ENCODE measurements around the gene TTLL9. TPM values are rescaled to one million over a fixed set of nuclear protein-coding genes. Genes with fewer than 3 reads are reported as not detected.

Gene TTLL9
- total RNA-seq, 4 donors from 2014 or later = 0.49 to 0.68 TPM; not detected in 2

GRCh38 chr20:31879143-31879987 lies 8.9 kb downstream of the TTLL9 start:
- DNase-seq (ENCODE audit: low spot score in 2 of 2) = peak; percentile 96
- WGBS = 15% methylated on average over 27 of the region's 45 CpGs
- Histone ChIP-seq H3K4me1 (no peaks in the 10 kb centered on the region), H3K27me3 (no peaks in the 10 kb centered on the region), H3K36me3 (no peaks in the 10 kb centered on the region), H3K9me3 (no peaks in the 10 kb centered on the region), H3K4me3 (peak overlapping the region; percentile 51), H3K27ac (peak overlapping the region; percentile 1)
- TF ChIP-seq POLR2A (IDR thresholded peaks at IDR 0.05) (no peak), CTCF (IDR thresholded peaks at IDR 0.05) (no peak), POLR2AphosphoS5 (IDR thresholded peaks at IDR 0.05) (no peak), EP300 (IDR thresholded peaks at IDR 0.05) (no peak)

GRCh38 chr20:31881945-31882344 lies 11.5 kb downstream of the TTLL9 start:
- H3K4me3 ChIP-seq = no peak overlapping the region
- H3K27me3 ChIP-seq = no peaks in the 10 kb centered on the region
- TF ChIP-seq CTCF (IDR thresholded peaks at IDR 0.05) (no peak), POLR2A (IDR thresholded peaks at IDR 0.05) (no peak), POLR2AphosphoS5 (IDR thresholded peaks at IDR 0.05) (no peak), EP300 (IDR thresholded peaks at IDR 0.05) (no peak)
- no peaks in the 10 kb centered on the region for H3K4me1 ChIP-seq
- no peaks in the 10 kb centered on the region for H3K36me3 ChIP-seq
- H3K27ac ChIP-seq = no peak overlapping the region
- no peaks in the 10 kb centered on the region for H3K9me3 ChIP-seq
- no peak for DNase-seq (ENCODE audit: low spot score in 2 of 2)
- 72% methylated on average over 5 of the region's 5 CpGs for WGBS

GRCh38 chr20:31883829-31884228 lies 13.4 kb downstream of the TTLL9 start:
- Histone ChIP-seq H3K27ac (no peak overlapping the region), H3K4me1 (no peaks in the 10 kb centered on the region), H3K36me3 (no peaks in the 10 kb centered on the region), H3K4me3 (no peak overlapping the region), H3K9me3 (no peaks in the 10 kb centered on the region), H3K27me3 (no peaks in the 10 kb centered on the region)
- DNase-seq (ENCODE audit: low spot score in 2 of 2) = no peak
- TF ChIP-seq POLR2AphosphoS5 (IDR thresholded peaks at IDR 0.05) = no peak
- TF ChIP-seq CTCF (IDR thresholded peaks at IDR 0.05) = no peak

- WGBS = 56% methylated on average over 8 of the region's 8 CpGs
- TF ChIP-seq CTCF (IDR thresholded peaks at IDR 0.05) (no peak), POLR2AphosphoS5 (IDR thresholded peaks at IDR 0.05) (no peak), POLR2A (IDR thresholded peaks at IDR 0.05) (no peak), EP300 (IDR thresholded peaks at IDR 0.05) (no peak)
- H3K36me3 ChIP-seq = no peaks in the 10 kb centered on the region
- no peak overlapping the region for H3K4me3 ChIP-seq
- H3K4me1 ChIP-seq = peaks cover 5% of the 10 kb centered on the region
- peak in 1 of 2 donors; percentile 57 for DNase-seq (ENCODE audit: low spot score in 2 of 2)
- no peak overlapping the region for H3K27ac ChIP-seq
- no peaks in the 10 kb centered on the region for H3K27me3 ChIP-seq
- no peaks in the 10 kb centered on the region for H3K9me3 ChIP-seq
These were observed 20.2 kb downstream of the TTLL9 start for GRCh38 chr20:31890646-31891045.

GRCh38 chr20:31894980-31895675 lies 24.7 kb downstream of the TTLL9 start:
- DNase-seq (ENCODE audit: low spot score in 2 of 2) = peak; percentile 70 to 73
- 41% methylated on average over 8 of the region's 8 CpGs for WGBS
- no peak for TF ChIP-seq EP300 (IDR thresholded peaks at IDR 0.05)
- TF ChIP-seq POLR2AphosphoS5 (IDR thresholded peaks at IDR 0.05) = no peak
- no peak for TF ChIP-seq CTCF (IDR thresholded peaks at IDR 0.05)
- no peak for TF ChIP-seq POLR2A (IDR thresholded peaks at IDR 0.05)
- H3K4me1 ChIP-seq = peaks cover 7% of the 10 kb centered on the region
- no peak overlapping the region for H3K4me3 ChIP-seq
- no peaks in the 10 kb centered on the region for H3K27me3 ChIP-seq
- H3K27ac ChIP-seq = peak overlapping the region; percentile 47
- no peaks in the 10 kb centered on the region for H3K9me3 ChIP-seq
- H3K36me3 ChIP-seq = no peaks in the 10 kb centered on the region

Measured in suprapubic skin (tissue), 4 donors.